ENCODE results near the gene RB1.

DNA sequence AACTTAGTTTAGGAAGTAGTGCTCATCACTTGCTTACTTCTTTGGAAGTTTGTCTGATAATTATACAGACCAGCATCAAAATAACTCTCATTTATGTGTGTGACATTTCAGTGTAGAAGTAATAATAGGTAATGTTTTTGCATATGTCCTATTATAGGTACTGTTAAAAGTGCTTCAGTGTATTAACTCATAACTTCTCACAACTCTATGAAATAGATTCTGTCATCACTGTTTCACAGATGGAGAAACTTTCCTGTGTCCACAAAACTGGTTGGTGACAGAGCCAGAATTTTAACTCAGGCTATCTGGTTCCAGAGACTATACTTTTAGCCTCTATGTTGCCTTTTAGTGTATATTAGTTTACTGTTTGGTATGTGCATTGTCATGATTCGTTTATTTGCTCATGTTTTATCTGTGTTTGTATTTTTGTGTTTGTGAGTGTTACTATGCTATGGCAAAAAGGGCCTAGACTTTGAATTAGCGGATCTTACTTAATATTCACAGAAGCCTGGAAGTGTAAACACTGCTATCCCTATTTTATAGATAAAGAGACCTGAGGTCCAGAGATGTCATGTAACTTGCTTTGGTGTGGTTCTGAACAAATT, 96.6 kb downstream of the RB1 start:
- TF ChIP-seq CTCF (IDR thresholded peaks at IDR 0.05; ENCODE audit: low read length), result no peak
- no peak for TF ChIP-seq EZH2 (IDR thresholded peaks at IDR 0.05; ENCODE audit: borderline replicate concordance, low read length)
